Activated B cell treated with CpG ODN at 0.5 μM for 24 hours (primary cell): Measurements from ENCODE around the gene RNASE8. TPM values are rescaled to one million over a fixed set of nuclear protein-coding genes. Genes with fewer than 3 reads are reported as not detected.

Experiments
- ATAC-seq: fragments of 200-7000 bp; cut with Tn5 transposase; one replicate; pipeline ENCODE4 v1.10.0; 2021; ENCODE audit warnings: low read depth, mild to moderate bottlenecking, moderate library complexity
- CTCF ChIA-PET: fragments of 350-600 bp; sonication (Branson Sonifier 250); formaldehyde crosslinking; loops from one replicate; lab custom pipeline; 2021; ENCODE audit warnings: antibody characterized with exemption; lab: Charles Lee
- POLR2A ChIA-PET: fragments of 350-600 bp; sonication (Branson Sonifier 250); formaldehyde crosslinking; loops from one replicate; lab custom pipeline; 2021; ENCODE audit warnings: antibody characterized with exemption; lab: Charles Lee
- DNase-seq: peaks from one replicate; pipeline ENCODE4 v3.0.0; 2022
- H3K27ac Mint-ChIP-seq: one replicate; pipeline ENCODE4 v1.8.0; 2020; ENCODE audit warnings: mixed read lengths
- H3K27me3 Mint-ChIP-seq: one replicate; pipeline ENCODE4 v1.8.0; 2021; ENCODE audit warnings: mixed read lengths
- H3K36me3 Mint-ChIP-seq: one replicate; pipeline ENCODE4 v1.8.0; 2021; ENCODE audit warnings: low read depth, mixed read lengths
- H3K4me1 Mint-ChIP-seq: one replicate; pipeline ENCODE4 v1.8.0; 2021; ENCODE audit warnings: mixed read lengths
- H3K4me3 Mint-ChIP-seq: one replicate; pipeline ENCODE4 v1.8.0; 2020; ENCODE audit warnings: mild to moderate bottlenecking, mixed read lengths
- H3K9me3 Mint-ChIP-seq: one replicate; pipeline ENCODE4 v1.8.0; 2020; ENCODE audit warnings: mixed read lengths
- intact Hi-C: fragments of 100-400 bp; cut with micrococcal nuclease; formaldehyde crosslinking; loops from one replicate; pipeline ENCODE4 v1.15.1; 2024
- total RNA-seq: library from RNA; stranded (reverse); gene quantifications from 2 replicates; pipeline ENCODE4 v1.2.3, GENCODE V29; 2022
- TF ChIP-seq, protein P1 (sequence below): fragments of 200-600 bp; IDR thresholded peaks from one replicate; pipeline ENCODE4 v1.8.0; 2022; ENCODE audit warnings: antibody characterized with exemption, mild to moderate bottlenecking

The RNASE8 gene
- total RNA-seq, 1 donor from 2014 or later, result not detected

DNA sequence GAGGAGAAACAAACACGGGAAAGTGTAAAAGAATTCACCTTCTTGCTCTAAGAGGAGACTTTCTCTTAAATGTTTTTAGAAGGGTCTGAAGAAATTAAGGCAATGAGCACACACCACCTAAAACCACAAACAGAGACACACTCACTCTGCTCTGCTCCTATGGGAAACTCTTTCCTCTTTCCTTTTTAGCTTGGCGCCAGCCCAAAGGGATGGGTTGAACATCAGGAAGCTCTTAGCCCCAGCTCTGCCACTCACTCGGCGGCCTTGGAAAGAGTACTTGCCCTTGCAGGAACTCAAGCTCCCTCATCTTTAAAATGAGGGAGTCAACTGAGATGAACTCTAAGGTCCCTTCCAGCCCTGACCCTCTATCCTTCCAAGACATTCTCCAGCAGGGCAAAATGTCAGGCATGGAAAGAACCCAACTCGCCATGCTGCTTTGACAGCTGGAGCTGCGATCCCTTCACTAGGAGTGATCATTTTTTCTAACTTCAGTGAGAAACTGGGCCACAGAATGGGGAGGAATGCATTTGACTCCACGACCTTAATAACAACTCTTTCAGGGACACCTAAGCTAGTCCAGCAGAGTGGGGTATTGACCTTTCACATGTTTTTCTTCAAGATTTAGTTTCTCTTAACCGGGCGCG is 980 bp upstream of the RNASE8 start:
- POLR2A ChIA-PET, result no interaction called here

GRCh38 chr14:21058903-21059302 is 1.3 kb downstream of the RNASE8 start:
- no peaks in the 10 kb centered on the region for H3K36me3 Mint-ChIP-seq
- intact Hi-C loops, result no loop called here
- no peak for DNase-seq
- ATAC-seq, result no peak
- POLR2A ChIA-PET, result no interaction called here
- CTCF ChIA-PET, result no interaction called here
- H3K4me1 Mint-ChIP-seq, result no peaks in the 10 kb centered on the region
- TF ChIP-seq, protein P1, sequence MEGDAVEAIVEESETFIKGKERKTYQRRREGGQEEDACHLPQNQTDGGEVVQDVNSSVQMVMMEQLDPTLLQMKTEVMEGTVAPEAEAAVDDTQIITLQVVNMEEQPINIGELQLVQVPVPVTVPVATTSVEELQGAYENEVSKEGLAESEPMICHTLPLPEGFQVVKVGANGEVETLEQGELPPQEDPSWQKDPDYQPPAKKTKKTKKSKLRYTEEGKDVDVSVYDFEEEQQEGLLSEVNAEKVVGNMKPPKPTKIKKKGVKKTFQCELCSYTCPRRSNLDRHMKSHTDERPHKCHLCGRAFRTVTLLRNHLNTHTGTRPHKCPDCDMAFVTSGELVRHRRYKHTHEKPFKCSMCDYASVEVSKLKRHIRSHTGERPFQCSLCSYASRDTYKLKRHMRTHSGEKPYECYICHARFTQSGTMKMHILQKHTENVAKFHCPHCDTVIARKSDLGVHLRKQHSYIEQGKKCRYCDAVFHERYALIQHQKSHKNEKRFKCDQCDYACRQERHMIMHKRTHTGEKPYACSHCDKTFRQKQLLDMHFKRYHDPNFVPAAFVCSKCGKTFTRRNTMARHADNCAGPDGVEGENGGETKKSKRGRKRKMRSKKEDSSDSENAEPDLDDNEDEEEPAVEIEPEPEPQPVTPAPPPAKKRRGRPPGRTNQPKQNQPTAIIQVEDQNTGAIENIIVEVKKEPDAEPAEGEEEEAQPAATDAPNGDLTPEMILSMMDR, result no peak
- H3K9me3 Mint-ChIP-seq, result no peaks in the 10 kb centered on the region
- H3K4me3 Mint-ChIP-seq, result no peak overlapping the region
- H3K27me3 Mint-ChIP-seq, result peaks cover 23% of the 10 kb centered on the region
- no peak overlapping the region for H3K27ac Mint-ChIP-seq

More for the DNA sequence above, 980 bp upstream of the RNASE8 start:
- TF ChIP-seq, protein P1, result no peak
- Mint-ChIP-seq H3K4me3 (no peak overlapping the region), H3K27me3 (peaks cover 10% of the 10 kb centered on the region), H3K9me3 (no peaks in the 10 kb centered on the region), H3K4me1 (no peaks in the 10 kb centered on the region), H3K36me3 (no peaks in the 10 kb centered on the region), H3K27ac (no peak overlapping the region)
- CTCF ChIA-PET, result interaction anchor here (1.4 kb wide), 1 partner anchor 12 kb away, joined by 4 read pairs; no protein-coding TSS in a partner anchor
- DNase-seq (no peak), ATAC-seq (no peak)
- intact Hi-C loops, result no loop called here

- TF ChIP-seq, protein P1, result no peak
- H3K4me3 Mint-ChIP-seq, result no peak overlapping the region
- H3K27ac Mint-ChIP-seq, result no peak overlapping the region
These were observed 2.4 kb downstream of the RNASE8 start for GRCh38 chr14:21059842-21060613.

DNA sequence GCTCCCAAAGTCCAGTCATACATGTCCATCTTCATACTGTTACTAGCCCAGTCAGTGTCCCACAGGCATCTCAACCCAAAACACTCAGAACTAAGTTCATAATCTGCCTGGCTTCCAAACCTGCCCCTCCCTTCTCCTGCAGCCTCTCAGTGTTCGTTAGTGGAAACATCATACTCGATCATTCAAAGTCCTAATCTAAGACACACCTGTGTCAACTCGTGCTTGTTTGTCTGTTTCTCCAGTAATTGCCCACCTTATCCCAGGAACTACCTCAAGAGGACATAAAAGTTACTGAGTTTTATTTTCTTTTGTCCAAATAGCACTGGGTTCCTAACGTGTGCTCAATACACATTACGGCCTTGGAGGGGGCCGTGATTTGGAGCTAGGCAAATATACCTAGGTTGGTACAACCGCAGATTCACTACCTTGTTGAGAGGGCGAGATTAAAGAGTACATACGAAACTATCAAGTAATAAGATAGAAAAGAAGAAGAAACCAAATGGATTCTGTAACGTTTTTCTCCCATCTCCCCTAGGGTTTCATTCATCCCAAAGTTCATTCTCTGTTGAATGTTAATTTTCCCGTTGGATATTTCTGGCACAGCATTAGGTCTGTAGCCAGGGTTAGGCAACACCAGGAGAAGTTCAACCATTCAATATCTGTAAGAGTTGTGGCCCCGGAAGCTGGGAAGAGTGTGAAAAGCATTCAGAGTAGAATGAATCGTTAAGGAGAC is 3.2 kb downstream of the RNASE8 start:
- Mint-ChIP-seq H3K27ac (no peak overlapping the region), H3K9me3 (no peaks in the 10 kb centered on the region), H3K4me1 (no peaks in the 10 kb centered on the region), H3K4me3 (no peak overlapping the region), H3K27me3 (peaks cover 30% of the 10 kb centered on the region), H3K36me3 (no peaks in the 10 kb centered on the region)
- CTCF ChIA-PET, result interaction anchor here (0.9 kb wide), 1 partner anchor 46 kb away, joined by 3 read pairs; no protein-coding TSS in a partner anchor
- POLR2A ChIA-PET, result no interaction called here
- intact Hi-C loops, result no loop called here
- ATAC-seq (no peak), DNase-seq (no peak)
- TF ChIP-seq, protein P1, result no peak

More at GRCh38 chr14:21059842-21060613, 2.4 kb downstream of the RNASE8 start:
- H3K9me3 Mint-ChIP-seq, result no peaks in the 10 kb centered on the region
- no peaks in the 10 kb centered on the region for H3K4me1 Mint-ChIP-seq
- intact Hi-C loops, result no loop called here
- DNase-seq, result no peak
- ATAC-seq, result no peak
- H3K36me3 Mint-ChIP-seq, result no peaks in the 10 kb centered on the region
- H3K27me3 Mint-ChIP-seq, result peaks cover 24% of the 10 kb centered on the region
- ChIA-PET POLR2A (no interaction called here), CTCF (interaction anchor here (0.9 kb wide), 1 partner anchor 45 kb away, joined by 3 read pairs; no protein-coding TSS in a partner anchor)

DNA sequence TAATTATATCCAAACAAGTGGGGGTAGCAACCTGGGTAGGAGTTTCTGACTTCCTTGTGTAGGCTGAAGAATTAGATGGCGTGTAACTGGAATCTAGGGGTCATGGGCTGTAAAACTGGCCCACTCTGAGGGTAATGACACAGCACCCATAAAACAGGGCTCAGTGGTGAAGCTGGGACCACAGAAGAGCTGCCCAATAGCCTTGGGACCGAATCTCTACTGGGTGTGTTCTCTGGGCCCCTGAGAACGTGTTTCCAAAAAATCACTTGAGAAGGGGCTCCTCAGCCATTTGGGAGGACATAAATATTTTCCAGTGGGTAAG is 3.7 kb downstream of the RNASE8 start:
- no peaks in the 10 kb centered on the region for H3K4me1 Mint-ChIP-seq
- POLR2A ChIA-PET, result no interaction called here
- no peak overlapping the region for H3K27ac Mint-ChIP-seq
- no peak for ATAC-seq
- peaks cover 32% of the 10 kb centered on the region for H3K27me3 Mint-ChIP-seq
- TF ChIP-seq, protein P1, result no peak
- CTCF ChIA-PET, result interaction anchor here (1.8 kb wide), 1 partner anchor 32 kb away, joined by 8 read pairs; no protein-coding TSS in a partner anchor
- intact Hi-C loops, result no loop called here
- no peak overlapping the region for H3K4me3 Mint-ChIP-seq
- no peak for DNase-seq
- no peaks in the 10 kb centered on the region for H3K9me3 Mint-ChIP-seq
- no peaks in the 10 kb centered on the region for H3K36me3 Mint-ChIP-seq
